Measurements from ENCODE around the gene CHADL. TPM values are rescaled to one million over a fixed set of nuclear protein-coding genes. Genes with fewer than 3 reads are reported as not detected.

Gene CHADL
- total and polyA plus RNA-seq, 11 donors, result 3.9 to 31.2 (median 10.7) TPM

DNA sequence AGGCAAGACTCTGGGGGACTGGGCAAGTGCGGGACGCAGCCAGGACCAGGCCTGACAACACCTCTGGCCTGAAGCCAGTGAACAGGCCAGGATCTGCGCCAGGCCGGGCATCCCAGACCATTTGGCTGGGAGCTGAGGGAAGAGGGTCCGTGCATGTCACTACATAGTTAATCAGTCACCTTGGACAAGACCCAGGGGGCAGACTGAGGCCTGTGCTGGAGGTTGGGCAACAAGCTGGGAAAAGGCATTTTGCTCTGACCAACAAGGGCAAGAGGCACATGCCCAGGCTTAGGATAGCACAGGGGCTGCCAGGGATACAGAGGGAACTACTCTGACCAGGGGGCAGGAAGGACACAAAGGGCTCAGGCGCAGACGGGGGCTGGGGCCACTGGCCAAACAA, 7.0 kb upstream of the CHADL start:
- intact Hi-C loops (cut with DNase I), result loop anchor here in 1 of 10 donors (1.0 kb wide), 1 partner anchor 13 kb away; no protein-coding TSS in a partner anchor
- Histone ChIP-seq H3K9me3 (no peaks in the 10 kb centered on the region), H3K36me3 (peaks cover 0 to 78% (median 51%) of the 10 kb centered on the region in 9 donors), H3K4me1 (peaks cover 0 to 16% (median 0%) of the 10 kb centered on the region in 12 donors), H3K4me3 (no peak overlapping the region), H3K27me3 (no peaks in the 10 kb centered on the region), H3K27ac (peak overlapping the region in 9 of 12 donors; percentile 43 to 84 (median 69))
- DNase-seq, result peak; percentile 57 to 88 (median 75)
- ATAC-seq, result peak; percentile 76 to 84 (median 84)
- WGBS, 4 donors, result 55 to 83% (median 66%) methylated on average over 5 to 7 of the region's 7 CpGs
- no peak for TF ChIP-seq POLR2A (IDR thresholded peaks at IDR 0.05)
- TF ChIP-seq CTCF (IDR thresholded peaks at IDR 0.05), result no peak

- intact Hi-C loops (cut with DNase I), result no loop called here
- Histone ChIP-seq H3K4me1 (peaks cover 0 to 16% (median 0%) of the 10 kb centered on the region in 12 donors), H3K27me3 (no peaks in the 10 kb centered on the region), H3K9me3 (no peaks in the 10 kb centered on the region), H3K4me3 (no peak overlapping the region), H3K36me3 (peaks cover 0 to 61% (median 34%) of the 10 kb centered on the region in 9 donors), H3K27ac (peak overlapping the region in 1 of 12 donors; percentile 24)
- DNase-seq (no peak), ATAC-seq (no peak)
- 79 to 92% (median 82%) methylated on average over 16 to 21 of the region's 21 CpGs for WGBS, 4 donors
- TF ChIP-seq POLR2A (IDR thresholded peaks at IDR 0.05), result no peak
- TF ChIP-seq CTCF (IDR thresholded peaks at IDR 0.05), result no peak
These were observed 5.3 kb upstream of the CHADL start for GRCh38 chr22:41245917-41246499.

- intact Hi-C loops (cut with DNase I), result loop anchor here in 1 of 10 donors (2.0 kb wide), 1 partner anchor 19 kb away; no protein-coding TSS in a partner anchor
- Histone ChIP-seq H3K9me3 (no peaks in the 10 kb centered on the region), H3K4me3 (no peak overlapping the region), H3K36me3 (peaks cover 0 to 35% (median 7%) of the 10 kb centered on the region in 9 donors), H3K27me3 (no peaks in the 10 kb centered on the region), H3K27ac (peak overlapping the region in 2 of 12 donors; percentile 30 to 34), H3K4me1 (peaks cover 0 to 13% (median 2%) of the 10 kb centered on the region in 12 donors)
- DNase-seq, result peak in 1 of 5 donors; percentile 34
- peak in 1 of 4 donors; percentile 28 for ATAC-seq
- TF ChIP-seq CTCF (IDR thresholded peaks at IDR 0.05) (no peak), POLR2A (IDR thresholded peaks at IDR 0.05) (no peak)
- WGBS, 4 donors, result 54 to 69% (median 61%) methylated on average over 6 of the region's 6 CpGs
These were observed 2.6 kb upstream of the CHADL start for GRCh38 chr22:41243361-41243760.

DNA sequence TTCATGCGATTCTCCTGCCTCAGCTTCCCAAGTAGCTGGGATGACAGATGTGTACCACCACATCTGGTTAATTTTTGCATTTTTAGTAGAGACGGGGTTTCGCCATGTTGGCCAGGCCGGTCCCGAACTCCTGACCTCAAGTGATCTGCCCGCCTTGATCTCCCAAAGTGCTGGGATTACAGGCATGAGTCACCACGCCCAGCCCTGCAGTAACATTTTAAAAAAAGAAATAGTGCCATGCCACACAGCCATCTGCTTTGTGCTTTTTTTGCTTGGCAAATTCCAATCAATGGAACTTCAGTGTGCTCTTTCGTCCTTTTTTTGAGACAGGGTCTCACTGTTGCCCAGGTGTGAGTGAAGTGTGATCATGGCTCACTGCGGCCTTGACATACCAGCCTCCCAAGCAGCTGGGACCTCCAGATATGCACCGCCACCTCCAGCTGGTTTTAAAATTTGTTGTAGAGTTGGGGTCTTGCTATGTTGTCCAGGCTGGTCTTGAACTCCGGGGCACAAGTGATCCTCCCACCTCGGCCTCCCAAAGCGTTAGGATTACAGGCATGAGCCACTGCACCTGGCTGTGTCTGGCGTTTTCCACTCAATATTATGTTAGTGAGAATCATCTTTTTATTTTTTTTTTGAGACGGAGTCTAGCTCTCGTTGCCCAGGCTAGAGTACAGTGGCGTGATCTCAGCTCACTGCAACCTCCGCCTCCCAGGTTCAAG, 1.8 kb upstream of the CHADL start:
- Histone ChIP-seq H3K36me3 (peaks cover 0 to 27% (median 4%) of the 10 kb centered on the region in 9 donors), H3K4me3 (no peak overlapping the region), H3K9me3 (no peaks in the 10 kb centered on the region), H3K27ac (peak overlapping the region in 2 of 12 donors; percentile 30 to 34), H3K27me3 (no peaks in the 10 kb centered on the region), H3K4me1 (peaks cover 0 to 10% (median 4%) of the 10 kb centered on the region in 12 donors)
- intact Hi-C loops (cut with DNase I), result loop anchor here in 1 of 10 donors (2.0 kb wide), 1 partner anchor 20 kb away; no protein-coding TSS in a partner anchor
- ATAC-seq (no peak), DNase-seq (no peak)
- no peak for TF ChIP-seq POLR2A (IDR thresholded peaks at IDR 0.05)
- TF ChIP-seq CTCF (IDR thresholded peaks at IDR 0.05), result no peak
- WGBS, 4 donors, result 83 to 92% (median 91%) methylated on average over 18 of the region's 18 CpGs
